AG04449 (cell line): Measurements from ENCODE around the gene SPRYD7.
A peak's percentile ranks its signal among the peaks of the same experiment; 100 is the strongest.

Experiments
- CTCF ChIA-PET: fragments of 350-600 bp; formaldehyde crosslinking; extraction: SDS; loops from one replicate; lab custom pipeline; 2021; ENCODE audit warnings: antibody characterized with exemption; lab: Yijun Ruan, JAX
- POLR2A ChIA-PET: fragments of 400-600, 350-600 bp; formaldehyde crosslinking; extraction: SDS; loops from one replicate; lab custom pipeline; 2020; ENCODE audit warnings: antibody characterized with exemption, inconsistent platforms; lab: Yijun Ruan, JAX
- DNase-seq: peaks from one replicate; pipeline ENCODE4 v3.0.0-alpha.2; 2010; ENCODE audit warnings: low read depth, low spot score
- H3K4me3 ChIP-seq: 2 replicates; pipeline ENCODE4 v1.5.1; 2011; ENCODE audit warnings: low read depth, mild to moderate bottlenecking, control low read depth, low read length
- TF ChIP-seq, protein P1 (sequence below): IDR thresholded peaks from one replicate; pipeline ENCODE4 v1.5.1; 2011; ENCODE audit warnings: mild to moderate bottlenecking, moderate library complexity, low read length, control low read depth, inconsistent platforms; ENCODE audit not compliant: insufficient read depth; ENCODE audit errors: missing control alignments

SPRYD7 gene, protein sequence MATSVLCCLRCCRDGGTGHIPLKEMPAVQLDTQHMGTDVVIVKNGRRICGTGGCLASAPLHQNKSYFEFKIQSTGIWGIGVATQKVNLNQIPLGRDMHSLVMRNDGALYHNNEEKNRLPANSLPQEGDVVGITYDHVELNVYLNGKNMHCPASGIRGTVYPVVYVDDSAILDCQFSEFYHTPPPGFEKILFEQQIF

DNA sequence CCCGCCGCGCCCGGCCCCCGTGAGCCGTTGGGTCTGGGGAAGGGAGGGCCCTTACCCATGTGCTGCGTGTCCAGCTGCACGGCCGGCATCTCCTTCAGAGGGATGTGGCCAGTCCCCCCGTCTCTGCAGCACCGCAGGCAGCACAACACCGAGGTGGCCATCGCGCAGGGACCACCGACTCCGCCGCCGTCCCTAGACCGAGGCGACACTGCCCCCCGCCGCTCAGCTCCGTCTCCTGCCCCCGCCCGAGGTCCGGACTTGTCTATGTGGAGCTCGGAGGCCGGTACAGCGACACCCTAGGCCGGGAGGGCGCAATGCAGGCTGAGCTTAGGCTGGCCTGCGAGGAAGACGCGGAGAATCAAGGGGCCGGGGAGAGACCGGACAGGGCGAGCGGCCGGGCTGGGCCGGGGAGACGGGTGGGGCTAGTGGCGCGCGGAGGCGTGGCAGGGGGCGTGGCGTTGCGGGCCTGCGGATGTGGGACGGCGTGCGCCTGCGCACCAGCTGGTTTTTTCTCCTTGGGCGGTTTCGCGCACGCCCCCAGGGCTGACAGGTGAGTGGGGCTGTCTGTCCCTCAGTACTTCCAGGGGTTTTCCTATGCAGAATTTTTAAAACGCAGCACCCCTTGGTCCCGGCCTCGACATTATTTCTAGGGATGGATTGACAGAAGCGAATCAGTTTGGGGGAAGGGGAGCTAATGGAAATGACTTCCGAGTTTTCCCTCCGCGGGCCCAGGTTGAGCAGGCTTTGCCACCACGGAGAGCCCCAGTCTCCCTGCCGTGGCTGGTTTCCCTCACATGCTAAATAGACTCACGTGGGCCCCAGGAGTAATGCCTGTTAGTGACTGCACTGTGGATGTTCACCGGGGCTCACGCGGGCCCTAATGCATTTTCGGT is at the start of gene SPRYD7:
Gene SPRYD7 (minus strand): TSS at position 266 of the 893 bp plus-strand sequence. CDS start 105 bp downstream, at position 161.
- CTCF ChIA-PET = interaction anchor here (0.7 to 2.1 kb wide), 27 partner anchors 10 to 1136 kb away, joined by 3 to 19 read pairs (median 3); partner anchors contain the start of genes EBPL and KPNA3
- DNase-seq = peak; percentile 81
- TF ChIP-seq, protein P1, sequence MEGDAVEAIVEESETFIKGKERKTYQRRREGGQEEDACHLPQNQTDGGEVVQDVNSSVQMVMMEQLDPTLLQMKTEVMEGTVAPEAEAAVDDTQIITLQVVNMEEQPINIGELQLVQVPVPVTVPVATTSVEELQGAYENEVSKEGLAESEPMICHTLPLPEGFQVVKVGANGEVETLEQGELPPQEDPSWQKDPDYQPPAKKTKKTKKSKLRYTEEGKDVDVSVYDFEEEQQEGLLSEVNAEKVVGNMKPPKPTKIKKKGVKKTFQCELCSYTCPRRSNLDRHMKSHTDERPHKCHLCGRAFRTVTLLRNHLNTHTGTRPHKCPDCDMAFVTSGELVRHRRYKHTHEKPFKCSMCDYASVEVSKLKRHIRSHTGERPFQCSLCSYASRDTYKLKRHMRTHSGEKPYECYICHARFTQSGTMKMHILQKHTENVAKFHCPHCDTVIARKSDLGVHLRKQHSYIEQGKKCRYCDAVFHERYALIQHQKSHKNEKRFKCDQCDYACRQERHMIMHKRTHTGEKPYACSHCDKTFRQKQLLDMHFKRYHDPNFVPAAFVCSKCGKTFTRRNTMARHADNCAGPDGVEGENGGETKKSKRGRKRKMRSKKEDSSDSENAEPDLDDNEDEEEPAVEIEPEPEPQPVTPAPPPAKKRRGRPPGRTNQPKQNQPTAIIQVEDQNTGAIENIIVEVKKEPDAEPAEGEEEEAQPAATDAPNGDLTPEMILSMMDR = peak; percentile 95
- POLR2A ChIA-PET = interaction anchor here (0.6 to 1.2 kb wide), 8 partner anchors 9 to 189 kb away, joined by 3 to 5 read pairs (median 3); partner anchors contain the start of genes KPNA3 and TRIM13
- peak within 1 kb of the TSS; percentile 95 for H3K4me3 ChIP-seq

DNA sequence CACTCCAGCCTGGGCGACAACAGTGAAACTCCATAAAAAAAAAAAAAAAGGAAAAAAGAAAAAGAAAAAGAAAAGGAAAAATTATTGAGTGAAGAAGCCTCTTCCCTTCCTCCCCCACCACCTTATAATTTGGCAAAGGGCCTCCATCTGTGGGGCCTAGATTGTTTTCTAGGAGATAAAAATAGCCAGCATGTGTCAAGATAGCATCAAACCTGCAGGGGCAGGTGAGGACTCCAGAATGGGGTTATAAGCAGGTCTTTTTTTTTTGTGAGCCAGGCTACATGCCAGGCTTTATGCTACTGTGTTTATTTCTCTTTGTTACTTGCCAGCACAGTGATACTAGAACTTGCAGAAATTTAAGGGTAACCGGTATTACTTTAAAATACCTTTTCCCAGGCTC is 49.0 kb upstream of the SPRYD7 start:
- TF ChIP-seq, protein P1 = no peak
- POLR2A ChIA-PET = no interaction called here
- CTCF ChIA-PET = interaction anchor here (1.2 to 1.3 kb wide), 2 partner anchors 8 to 12 kb away, joined by 5 to 6 read pairs; partner anchors contain the start of gene TRIM13
- no peak for DNase-seq
- no peak overlapping the region for H3K4me3 ChIP-seq

DNA sequence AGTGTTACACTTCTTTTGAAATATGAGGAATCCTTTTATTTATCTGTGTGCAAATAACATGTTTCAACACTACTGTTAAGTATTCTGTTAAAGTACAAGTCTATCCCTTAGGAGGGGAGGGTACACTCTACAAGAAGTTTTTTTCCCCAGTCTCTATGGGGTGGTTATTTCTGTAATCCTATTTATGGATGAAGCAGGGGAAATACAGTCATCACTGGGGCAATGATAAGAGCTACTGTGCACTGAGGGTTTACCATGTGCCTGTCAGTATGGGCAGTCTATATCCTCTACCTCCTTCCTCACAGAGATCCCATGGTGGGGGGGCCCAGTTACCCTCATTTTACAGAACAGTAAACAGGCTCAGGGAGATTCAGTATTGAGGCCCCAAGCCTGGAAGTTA is 44.1 kb upstream of the SPRYD7 start:
- TF ChIP-seq, protein P1 = no peak
- ChIA-PET CTCF (interaction anchor here (0.6 to 5.5 kb wide), 7 partner anchors 9 to 346 kb away, joined by 3 to 55 read pairs (median 4); no protein-coding TSS in a partner anchor), POLR2A (no interaction called here)
- H3K4me3 ChIP-seq = no peak overlapping the region
- no peak for DNase-seq

DNA sequence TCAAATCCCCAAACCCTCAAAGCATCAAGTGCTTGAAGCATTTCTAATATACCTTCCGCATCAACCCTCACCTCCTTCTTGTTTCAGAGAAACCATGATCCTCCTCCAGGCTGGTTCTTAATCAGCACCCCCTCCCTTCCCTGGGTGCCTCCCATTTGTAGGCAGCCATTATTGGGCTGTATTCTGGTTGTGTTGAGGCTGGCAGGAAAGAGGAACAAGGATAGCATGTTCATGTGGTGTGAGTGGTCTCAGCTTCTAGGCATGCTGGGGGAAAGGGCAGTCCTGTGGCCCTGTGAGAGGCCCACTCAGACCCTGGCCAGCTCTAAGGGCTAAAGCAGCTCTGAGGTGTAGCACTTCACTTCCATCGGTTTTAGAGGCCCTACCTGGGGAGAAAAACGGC is 41.9 kb upstream of the SPRYD7 start:
- TF ChIP-seq, protein P1 = no peak
- no peak for DNase-seq
- CTCF ChIA-PET = interaction anchor here (0.7 to 5.5 kb wide), 11 partner anchors 11 to 1091 kb away, joined by 4 to 55 read pairs (median 10); partner anchors contain the start of gene TRIM13
- POLR2A ChIA-PET = no interaction called here
- no peak overlapping the region for H3K4me3 ChIP-seq

DNA sequence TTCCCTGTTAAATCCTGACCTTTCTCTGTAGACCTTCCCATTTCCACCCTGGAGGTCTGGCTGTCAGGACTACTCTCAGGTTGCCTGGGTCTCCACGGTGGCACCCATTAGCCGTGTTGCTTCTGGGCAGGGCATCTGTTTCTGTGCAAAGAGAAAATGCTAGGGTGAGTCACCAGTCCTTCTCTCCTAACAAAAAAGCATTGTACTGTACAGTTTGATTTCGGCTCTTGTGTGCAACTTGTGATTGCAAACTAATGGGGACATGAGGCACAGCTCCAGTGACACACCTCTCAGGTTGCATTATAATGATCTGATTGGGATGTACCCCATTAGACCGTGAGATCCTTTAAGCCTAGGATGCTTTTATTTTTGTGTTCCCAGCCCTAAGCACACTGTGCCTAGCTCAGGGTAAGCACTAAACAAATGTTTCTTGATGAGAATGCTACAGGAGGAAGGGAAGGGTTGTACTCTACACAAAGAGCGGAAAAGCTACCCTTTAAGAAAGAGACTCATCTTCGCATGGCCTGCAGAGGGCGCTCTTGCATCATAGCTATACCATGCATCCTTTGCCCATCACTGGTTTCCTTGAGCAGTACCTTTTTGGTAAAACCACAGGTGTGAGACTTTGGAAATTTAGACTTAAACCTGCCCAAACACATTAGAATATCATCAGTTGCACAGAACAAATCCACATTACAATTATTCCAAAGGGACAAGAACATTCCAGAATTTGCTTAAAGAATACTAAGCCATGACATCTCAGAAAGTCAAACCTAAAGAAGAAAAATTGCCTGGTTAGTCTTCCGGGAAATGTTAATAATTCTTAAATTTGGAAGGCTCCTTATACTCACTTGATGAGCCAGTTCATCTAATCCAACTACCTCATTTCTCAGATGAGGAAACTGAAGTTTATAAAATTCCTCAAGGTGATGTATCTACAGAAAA is 40.4 kb upstream of the SPRYD7 start:
- CTCF ChIA-PET = interaction anchor here (0.6 to 5.5 kb wide), 50 partner anchors 8 to 1106 kb away, joined by 3 to 55 read pairs (median 4); partner anchors contain the start of gene TRIM13
- DNase-seq = no peak
- POLR2A ChIA-PET = interaction anchor here (0.6 to 1.0 kb wide), 4 partner anchors 40 to 1093 kb away, joined by 3 read pairs; partner anchors contain the start of gene SPRYD7
- TF ChIP-seq, protein P1 = peak; percentile 83
- no peak overlapping the region for H3K4me3 ChIP-seq
